COLO829 (cell line): ENCODE results near the gene MRPS27.
A peak's percentile ranks its signal among the peaks of the same experiment; 100 is the strongest.

Experiments
- DNase-seq: peaks from one replicate; pipeline ENCODE4 v3.0.0; 2012; ENCODE audit warnings: low spot score

MRPS27 gene

GRCh38 chr5:72290356-72291133 lies 29.5 kb downstream of the MRPS27 start:
- DNase-seq, result no peak

GRCh38 chr5:72288924-72289323 lies 31.1 kb downstream of the MRPS27 start:
- no peak for DNase-seq

- DNase-seq, result no peak
Observed at GRCh38 chr5:72286798-72287197, 33.2 kb downstream of the MRPS27 start.

GRCh38 chr5:72285424-72285821 lies 34.6 kb downstream of the MRPS27 start:
- DNase-seq, result no peak

GRCh38 chr5:72284559-72285423 lies 35.2 kb downstream of the MRPS27 start:
- no peak for DNase-seq

GRCh38 chr5:72283358-72283757 lies 36.7 kb downstream of the MRPS27 start:
- no peak for DNase-seq

- no peak for DNase-seq
Observed at GRCh38 chr5:72282878-72283277, 37.2 kb downstream of the MRPS27 start.

GRCh38 chr5:72281764-72282499 lies 38.1 kb downstream of the MRPS27 start:
- no peak for DNase-seq

GRCh38 chr5:72281430-72281763 lies 38.6 kb downstream of the MRPS27 start:
- no peak for DNase-seq

GRCh38 chr5:72280581-72281069 lies 39.4 kb downstream of the MRPS27 start:
- peak; percentile 19 for DNase-seq

GRCh38 chr5:72276219-72276752 lies 43.8 kb downstream of the MRPS27 start:
- no peak for DNase-seq

- DNase-seq, result no peak
Observed at GRCh38 chr5:72273547-72273946, 46.5 kb downstream of the MRPS27 start.

GRCh38 chr5:72272398-72272797 lies 47.6 kb downstream of the MRPS27 start:
- no peak for DNase-seq

- no peak for DNase-seq
Observed at GRCh38 chr5:72271702-72272101, 48.3 kb downstream of the MRPS27 start.

- no peak for DNase-seq
Observed at GRCh38 chr5:72270037-72270436, 50.0 kb downstream of the MRPS27 start.

GRCh38 chr5:72269411-72269780 lies 50.6 kb downstream of the MRPS27 start:
- no peak for DNase-seq

GRCh38 chr5:72268753-72269410 lies 51.2 kb downstream of the MRPS27 start:
- no peak for DNase-seq

- DNase-seq, result no peak
Observed at GRCh38 chr5:72268260-72268659, 51.8 kb downstream of the MRPS27 start.

GRCh38 chr5:72267685-72268084 lies 52.4 kb downstream of the MRPS27 start:
- no peak for DNase-seq

- DNase-seq, result no peak
Observed at GRCh38 chr5:72266862-72267261, 53.2 kb downstream of the MRPS27 start.

- DNase-seq, result no peak
Observed at GRCh38 chr5:72265032-72265877, 54.8 kb downstream of the MRPS27 start.
